MM.1S (cell line): ENCODE data around the gene FGF13.

ENCODE experiments used
- DNase-seq: peaks from one replicate; pipeline ENCODE4 v3.0.0-alpha.2; 2015
- H2AFZ ChIP-seq: fragments of 300-600 bp; sonication (generic); 2 replicates; pipeline ENCODE4 v1.6.0; 2016; ENCODE audit warnings: antibody characterized with exemption, low read length
- H3F3A ChIP-seq: fragments of 300-600 bp; sonication (generic); 2 replicates; pipeline ENCODE4 v1.6.1; 2016; ENCODE audit warnings: mild to moderate bottlenecking, antibody characterized with exemption, low read length, moderate library complexity, mixed read lengths; ENCODE audit not compliant: insufficient read depth
- H3K27ac ChIP-seq: fragments of 300-600 bp; sonication (generic); 2 replicates; pipeline ENCODE4 v1.5.1; 2016; ENCODE audit warnings: mild to moderate bottlenecking, low read length
- H3K27me3 ChIP-seq: fragments of 300-600 bp; sonication (generic); replicated peaks from 2 replicates; pipeline ENCODE4 v1.6.0; 2016; ENCODE audit warnings: low read length; ENCODE audit not compliant: insufficient read depth
- H3K36me3 ChIP-seq: fragments of 300-600 bp; sonication (generic); replicated peaks from 2 replicates; pipeline ENCODE4 v1.6.1; 2016; ENCODE audit warnings: mild to moderate bottlenecking, low read length, mixed read lengths; ENCODE audit not compliant: insufficient read depth
- H3K4me1 ChIP-seq: fragments of 300-600 bp; sonication (generic); 2 replicates; pipeline ENCODE4 v1.6.1; 2016; ENCODE audit warnings: low read length, mixed read lengths
- H3K4me2 ChIP-seq: fragments of 300-600 bp; sonication (generic); 2 replicates; pipeline ENCODE4 v1.6.0; 2016; ENCODE audit warnings: low read depth, low read length
- H3K4me3 ChIP-seq: fragments of 300-600 bp; sonication (generic); 2 replicates; pipeline ENCODE4 v1.5.1; 2016; ENCODE audit warnings: low read length, mixed read lengths
- H3K79me2 ChIP-seq: fragments of 300-600 bp; sonication (generic); 2 replicates; pipeline ENCODE4 v1.6.1; 2016; ENCODE audit warnings: mixed run types, low read length, mixed read lengths
- H3K9ac ChIP-seq: fragments of 300-600 bp; sonication (generic); 2 replicates; pipeline ENCODE4 v1.6.1; 2016; ENCODE audit warnings: low read length, mixed read lengths
- H3K9me2 ChIP-seq: fragments of 300-600 bp; sonication (generic); replicated peaks from 2 replicates; pipeline ENCODE4 v1.6.1; 2016; ENCODE audit warnings: mild to moderate bottlenecking, low read length, mixed read lengths; ENCODE audit not compliant: insufficient read depth
- H3K9me3 ChIP-seq: fragments of 300-600 bp; sonication (generic); replicated peaks from 2 replicates; pipeline ENCODE4 v1.6.1; 2016; ENCODE audit warnings: mild to moderate bottlenecking, low read length, mixed read lengths; ENCODE audit not compliant: insufficient read depth
- H4K20me1 ChIP-seq: fragments of 300-600 bp; sonication (generic); 2 replicates; pipeline ENCODE4 v1.6.1; 2016; ENCODE audit warnings: mild to moderate bottlenecking, low read length, moderate library complexity, mixed read lengths; ENCODE audit not compliant: insufficient read depth
- CTCF ChIP-seq: fragments of 300-600 bp; sonication (generic); IDR thresholded peaks from 2 replicates; pipeline ENCODE4 v1.5.1; 2016; ENCODE audit warnings: antibody characterized with exemption, low read length, mixed read lengths
- EZH2 ChIP-seq: fragments of 300-600 bp; sonication (generic); optimal IDR thresholded peaks from 2 replicates; pipeline ENCODE3; 2017; ENCODE audit warnings: low read depth, mild to moderate bottlenecking, antibody characterized with exemption, low read length, mixed read lengths
- EZH2phosphoT487 ChIP-seq: fragments of 300-600 bp; sonication (generic); IDR thresholded peaks from 2 replicates; pipeline ENCODE4 v1.6.1; 2018; ENCODE audit warnings: antibody characterized with exemption, low read length

FGF13 gene

GRCh38 chrX:138754861-138755260 lies 43.3 kb upstream of the FGF13 start:
- Histone ChIP-seq H4K20me1 (no peaks in the 10 kb centered on the region), H3K27me3 (no peaks in the 10 kb centered on the region), H3K79me2 (no peaks in the 10 kb centered on the region), H3K4me3 (no peak overlapping the region), H2AFZ (no peak overlapping the region), H3K9ac (no peak overlapping the region), H3K9me2 (no peaks in the 10 kb centered on the region), H3K27ac (no peak overlapping the region), H3K4me1 (no peaks in the 10 kb centered on the region), H3K36me3 (no peaks in the 10 kb centered on the region), H3K9me3 (no peaks in the 10 kb centered on the region), H3F3A (no peaks in the 10 kb centered on the region), H3K4me2 (no peak overlapping the region)
- no peak for DNase-seq
- no peak for TF ChIP-seq CTCF
- no peak for TF ChIP-seq EZH2
- TF ChIP-seq EZH2phosphoT487: no peak

GRCh38 chrX:138748480-138748879 lies 37.0 kb upstream of the FGF13 start:
- no peaks in the 10 kb centered on the region for H3K36me3 ChIP-seq
- no peaks in the 10 kb centered on the region for H4K20me1 ChIP-seq
- H3K4me3 ChIP-seq: no peak overlapping the region
- TF ChIP-seq CTCF (peak; percentile 56), EZH2phosphoT487 (no peak), EZH2 (no peak)
- no peak overlapping the region for H3K9ac ChIP-seq
- no peak overlapping the region for H2AFZ ChIP-seq
- H3K4me2 ChIP-seq: no peak overlapping the region
- H3K9me3 ChIP-seq: no peaks in the 10 kb centered on the region
- H3K4me1 ChIP-seq: peaks cover 6% of the 10 kb centered on the region; the same call in 1 of the 2 replicates
- H3F3A ChIP-seq: no peaks in the 10 kb centered on the region
- DNase-seq: peak; percentile 32
- no peaks in the 10 kb centered on the region for H3K9me2 ChIP-seq
- H3K79me2 ChIP-seq: no peaks in the 10 kb centered on the region
- no peaks in the 10 kb centered on the region for H3K27me3 ChIP-seq
- no peak overlapping the region for H3K27ac ChIP-seq

GRCh38 chrX:138745196-138745595 lies 33.7 kb upstream of the FGF13 start:
- DNase-seq: peak; percentile 51
- no peak overlapping the region for H2AFZ ChIP-seq
- H3K36me3 ChIP-seq: no peaks in the 10 kb centered on the region
- no peak overlapping the region for H3K4me2 ChIP-seq
- no peak overlapping the region for H3K27ac ChIP-seq
- peaks cover 6% of the 10 kb centered on the region; the same call in 1 of the 2 replicates for H3K4me1 ChIP-seq
- no peak overlapping the region for H3K9ac ChIP-seq
- no peaks in the 10 kb centered on the region for H3F3A ChIP-seq
- H3K9me3 ChIP-seq: no peaks in the 10 kb centered on the region
- H3K79me2 ChIP-seq: no peaks in the 10 kb centered on the region
- no peaks in the 10 kb centered on the region for H3K27me3 ChIP-seq
- no peaks in the 10 kb centered on the region for H3K9me2 ChIP-seq
- H4K20me1 ChIP-seq: no peaks in the 10 kb centered on the region
- TF ChIP-seq CTCF (peak; percentile 77), EZH2phosphoT487 (no peak)
- H3K4me3 ChIP-seq: no peak overlapping the region
